ENCODE measurements around the gene CCT4.

- TF ChIP-seq CTCF (IDR thresholded peaks at IDR 0.05) = no peak
- TF ChIP-seq POLR2A (IDR thresholded peaks at IDR 0.05) = no peak
These were observed 66.2 kb downstream of the CCT4 start for GRCh38 chr2:61822255-61822654.
